KMS-11 (cell line): Measurements from ENCODE around the gene SLAMF8.

ENCODE experiments used
- H2AFZ ChIP-seq: fragments of 200-600 bp; sonication (generic); 2 replicates; pipeline ENCODE4 v1.6.1; 2016; ENCODE audit warnings: antibody characterized with exemption, mixed run types, low read depth
- H3K27ac ChIP-seq: fragments of 200-600 bp; sonication (generic); 2 replicates; pipeline ENCODE4 v1.6.1; 2016; ENCODE audit warnings: mild to moderate bottlenecking, mixed run types
- H3K27me3 ChIP-seq: fragments of 200-600 bp; sonication (generic); 2 replicates; pipeline ENCODE4 v1.6.1; 2017; ENCODE audit warnings: mild to moderate bottlenecking, low read depth, mixed run types, moderate library complexity; ENCODE audit not compliant: insufficient read depth
- H3K36me3 ChIP-seq: fragments of 200-600 bp; sonication (generic); 2 replicates; pipeline ENCODE4 v1.6.1; 2017; ENCODE audit warnings: mild to moderate bottlenecking, mixed run types; ENCODE audit not compliant: insufficient read depth
- H3K4me1 ChIP-seq: fragments of 200-600 bp; sonication (generic); 2 replicates; pipeline ENCODE4 v1.6.1; 2016; ENCODE audit warnings: mild to moderate bottlenecking, low read depth, mixed run types; ENCODE audit not compliant: poor library complexity, severe bottlenecking
- H3K4me2 ChIP-seq: fragments of 200-600 bp; sonication (generic); 2 replicates; pipeline ENCODE4 v1.7.0; 2016; ENCODE audit warnings: mild to moderate bottlenecking, mixed run types
- H3K4me3 ChIP-seq: fragments of 200-600 bp; sonication (generic); IDR thresholded peaks from 2 replicates; pipeline ENCODE4 v1.6.1; 2017; ENCODE audit warnings: low read depth, low read length, mixed read lengths; ENCODE audit not compliant: insufficient read depth
- H3K79me2 ChIP-seq: fragments of 200-600 bp; sonication (generic); 2 replicates; pipeline ENCODE4 v1.6.1; 2016; ENCODE audit warnings: low read depth, mixed run types; ENCODE audit not compliant: insufficient read depth
- H3K9ac ChIP-seq: fragments of 200-600 bp; sonication (generic); 2 replicates; pipeline ENCODE4 v1.6.1; 2016; ENCODE audit warnings: mild to moderate bottlenecking, mixed run types
- H4K20me1 ChIP-seq: fragments of 200-600 bp; sonication (generic); 2 replicates; pipeline ENCODE4 v1.6.1; 2016; ENCODE audit warnings: mild to moderate bottlenecking, mixed run types; ENCODE audit not compliant: insufficient read depth
- CTCF ChIP-seq: fragments of 200-600 bp; sonication (generic); conservative IDR thresholded peaks from 2 replicates; pipeline ENCODE4 v1.6.1; 2017; ENCODE audit warnings: low read depth, mild to moderate bottlenecking, antibody characterized with exemption, low read length, moderate library complexity, mixed read lengths

SLAMF8 gene

DNA sequence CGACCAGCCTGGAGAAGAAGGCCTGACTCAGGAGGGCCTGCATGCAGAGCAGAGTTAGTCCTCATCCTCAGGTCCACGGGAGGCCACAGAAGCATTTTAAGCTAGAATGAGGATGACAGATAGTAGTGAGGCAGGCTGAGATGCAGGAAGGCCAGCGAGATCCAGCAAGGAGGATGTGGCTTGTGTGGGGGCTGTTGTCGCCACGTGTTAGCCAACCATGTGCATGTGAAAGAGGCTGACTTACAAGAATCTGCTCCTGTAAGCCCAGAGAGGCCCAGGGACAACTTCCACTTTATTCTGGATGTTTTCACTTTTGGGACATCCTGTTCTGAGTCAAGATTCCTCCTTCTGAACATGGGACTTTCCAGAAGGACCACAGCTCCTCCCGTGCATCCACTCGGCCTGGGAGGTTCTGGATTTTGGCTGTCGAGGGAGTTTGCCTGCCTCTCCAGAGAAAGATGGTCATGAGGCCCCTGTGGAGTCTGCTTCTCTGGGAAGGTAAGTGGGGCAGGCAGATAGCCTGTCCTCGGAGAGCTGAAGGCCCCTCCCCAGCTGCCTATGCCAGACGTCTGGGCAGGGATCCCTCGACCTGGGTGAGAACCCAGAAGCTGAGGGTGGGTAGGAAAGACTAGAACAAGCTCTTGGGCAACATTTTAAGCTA, at the start of gene SLAMF8:
TSS of gene SLAMF8 (plus strand) at position 433 of the 661 bp plus-strand sequence. CDS start at position 459, 26 bp downstream.
- H3K79me2 ChIP-seq: no peaks in the 10 kb centered on the region
- no peak within 1 kb of the TSS for H2AFZ ChIP-seq
- H3K27me3 ChIP-seq: no peaks in the 10 kb centered on the region
- no peak within 1 kb of the TSS for H3K27ac ChIP-seq
- no peak within 1 kb of the TSS for H3K9ac ChIP-seq
- TF ChIP-seq CTCF: 0 out of 2 replicates have a peak, but pooled peaks have one; percentile 5
- peaks cover 4% of the 10 kb centered on the region for H3K4me1 ChIP-seq
- no peaks in the 10 kb centered on the region for H4K20me1 ChIP-seq
- H3K36me3 ChIP-seq: no peaks in the 10 kb centered on the region
- no peak within 1 kb of the TSS for H3K4me2 ChIP-seq
- no peak within 1 kb of the TSS for H3K4me3 ChIP-seq

DNA sequence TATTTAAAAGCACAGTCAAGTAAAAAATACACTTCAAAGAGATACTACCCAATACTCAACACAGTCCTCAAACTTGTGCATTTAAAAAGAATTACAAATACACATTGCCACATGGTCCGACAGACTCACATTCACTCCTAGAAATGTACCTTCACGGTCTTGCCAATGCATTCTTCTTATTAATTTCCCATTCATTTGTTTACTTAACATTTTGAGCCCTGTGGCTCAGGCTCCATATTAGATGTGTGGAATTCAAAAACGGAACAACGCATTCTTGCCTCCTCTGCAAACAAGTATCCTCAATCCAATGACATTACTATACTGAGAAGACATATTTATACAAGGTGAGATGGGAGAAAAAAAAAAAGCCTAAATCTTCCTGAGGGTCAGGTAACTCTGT, 48.4 kb upstream of the SLAMF8 start:
- H3K4me2 ChIP-seq: no peak overlapping the region
- H2AFZ ChIP-seq: no peak overlapping the region
- no peaks in the 10 kb centered on the region for H3K36me3 ChIP-seq
- no peak for TF ChIP-seq CTCF
- no peak overlapping the region for H3K9ac ChIP-seq
- no peak overlapping the region for H3K27ac ChIP-seq
- H3K4me1 ChIP-seq: peaks cover 13% of the 10 kb centered on the region
- H4K20me1 ChIP-seq: no peaks in the 10 kb centered on the region
- H3K4me3 ChIP-seq: no peak overlapping the region
- no peaks in the 10 kb centered on the region for H3K27me3 ChIP-seq
- H3K79me2 ChIP-seq: no peaks in the 10 kb centered on the region

DNA sequence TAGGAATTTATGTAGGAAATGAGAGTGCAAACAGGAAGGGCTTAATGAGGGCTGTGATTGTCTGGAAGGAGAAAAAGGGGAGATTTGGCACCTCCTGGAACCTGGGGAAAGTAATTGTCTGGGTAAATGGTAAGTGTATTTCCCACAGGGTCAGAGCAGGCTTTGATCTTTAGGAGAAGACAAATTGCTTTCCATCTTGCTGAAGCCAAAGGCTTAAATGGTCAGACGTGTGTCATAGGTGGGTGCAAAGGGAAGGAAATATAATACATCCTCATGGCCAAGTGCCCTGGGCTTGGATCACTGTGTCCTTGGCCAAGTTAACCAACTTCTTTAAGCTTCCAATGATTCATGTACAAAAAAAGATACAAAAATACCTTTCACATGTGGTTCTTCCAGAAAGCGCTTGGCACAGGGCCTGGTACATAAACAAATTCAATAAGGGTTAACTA, 47.2 kb upstream of the SLAMF8 start:
- 0 out of 2 replicates have a peak overlapping the region, but pooled peaks have one; percentile 58 for H3K4me2 ChIP-seq
- no peaks in the 10 kb centered on the region for H3K79me2 ChIP-seq
- no peak for TF ChIP-seq CTCF
- H3K9ac ChIP-seq: no peak overlapping the region
- no peaks in the 10 kb centered on the region for H4K20me1 ChIP-seq
- peaks cover 13% of the 10 kb centered on the region for H3K4me1 ChIP-seq
- H3K36me3 ChIP-seq: no peaks in the 10 kb centered on the region
- no peak overlapping the region for H2AFZ ChIP-seq
- H3K4me3 ChIP-seq: no peak overlapping the region
- H3K27me3 ChIP-seq: no peaks in the 10 kb centered on the region
- H3K27ac ChIP-seq: no peak overlapping the region

GRCh38 chr1:159780583-159781582, 45.8 kb upstream of the SLAMF8 start, which contains the start of gene DUSP23:
Gene DUSP23 (plus strand): TSS chr1:159780962. CDS start chr1:159781101, 139 bp downstream.
- Histone ChIP-seq H2AFZ (peak within 1 kb of the TSS; percentile 80), H3K9ac (peak within 1 kb of the TSS; percentile 56), H4K20me1 (no peaks in the 10 kb centered on the region), H3K79me2 (no peaks in the 10 kb centered on the region), H3K27ac (no peak within 1 kb of the TSS), H3K4me1 (peaks cover 13% of the 10 kb centered on the region), H3K36me3 (no peaks in the 10 kb centered on the region), H3K4me2 (peak within 1 kb of the TSS; percentile 74), H3K27me3 (no peaks in the 10 kb centered on the region), H3K4me3 (peak within 1 kb of the TSS; percentile 99)
- TF ChIP-seq CTCF: peak; percentile 98
